H7 (cell line): ENCODE measurements around the gene FSTL4. TPM values are rescaled to one million over a fixed set of nuclear protein-coding genes. Genes with fewer than 3 reads are reported as not detected.

ENCODE experiments used
- DNase-seq: peaks from one replicate; pipeline ENCODE4 v3.0.0; 2012
- H3K27me3 ChIP-seq: 2 replicates; pipeline ENCODE4 v1.6.0; 2011; ENCODE audit warnings: mild to moderate bottlenecking, low read length; ENCODE audit not compliant: control insufficient read depth, insufficient read depth
- H3K36me3 ChIP-seq: replicated peaks from 2 replicates; pipeline ENCODE4 v1.5.1; 2011; ENCODE audit warnings: low read length; ENCODE audit not compliant: control insufficient read depth, insufficient read depth
- H3K4me3 ChIP-seq: 2 replicates; pipeline ENCODE4 v1.5.1; 2011; ENCODE audit warnings: low read depth, mild to moderate bottlenecking, control low read depth, low read length, moderate library complexity; ENCODE audit not compliant: insufficient read depth
- total RNA-seq: library from RNA; depleted of rRNA; stranded (reverse); fragments of >200 nt; shearing (Covaris generic); gene quantifications from 2 replicates; pipeline ENCODE4 v1.2.3, GENCODE V29; 2014

Gene FSTL4
- total RNA-seq, 1 experiment from 2014 or later, result 2.4 TPM

DNA sequence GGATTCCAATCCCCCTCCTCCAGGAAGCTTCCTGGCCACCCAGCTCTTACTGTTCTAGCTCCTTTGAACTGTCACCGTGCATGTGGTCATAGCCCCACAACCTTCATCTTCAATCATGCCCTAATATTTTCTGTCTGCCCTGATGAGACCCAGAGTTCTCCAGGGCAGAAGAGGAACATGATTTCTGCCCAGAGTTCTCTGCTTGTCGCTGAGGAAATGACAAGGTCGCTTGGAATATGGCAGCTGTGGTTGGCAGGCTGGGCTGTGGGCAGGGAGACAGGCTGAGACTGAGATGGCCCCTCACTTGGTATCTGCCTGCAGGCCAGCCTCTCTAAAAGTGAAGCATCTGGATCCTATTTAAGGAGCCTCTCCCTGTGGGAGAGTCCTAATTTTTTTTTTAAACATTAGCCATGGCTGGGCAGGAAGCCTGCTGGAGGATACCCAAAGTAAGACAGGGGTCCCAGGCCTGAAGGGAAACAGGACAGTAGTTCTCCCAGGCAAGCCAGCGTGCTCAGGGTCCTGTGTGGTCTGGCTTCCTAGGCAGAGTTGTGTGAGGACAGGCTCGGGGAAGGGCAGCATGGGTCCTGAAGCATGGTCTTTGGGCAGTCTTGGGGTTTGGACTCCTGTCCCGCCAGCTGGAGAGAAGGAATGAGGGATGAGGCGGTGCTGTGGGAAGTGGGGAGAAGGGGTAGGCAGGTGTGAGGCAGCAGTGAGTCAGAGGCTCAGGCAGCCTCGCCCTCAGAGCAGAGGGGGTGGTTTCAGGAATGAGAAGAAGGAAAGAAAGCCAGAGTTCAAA lies 242.1 kb downstream of the FSTL4 start:
- DNase-seq, result no peak
- H3K36me3 ChIP-seq, result no peaks in the 10 kb centered on the region

GRCh38 chr5:133368916-133369783 lies 243.2 kb downstream of the FSTL4 start:
- DNase-seq, result no peak
- H3K4me3 ChIP-seq, result no peak overlapping the region
- H3K27me3 ChIP-seq, result no peaks in the 10 kb centered on the region
- H3K36me3 ChIP-seq, result no peaks in the 10 kb centered on the region

More for the DNA sequence above, 242.1 kb downstream of the FSTL4 start:
- H3K27me3 ChIP-seq, result no peaks in the 10 kb centered on the region
- no peak overlapping the region for H3K4me3 ChIP-seq

- DNase-seq, result no peak
- H3K36me3 ChIP-seq, result no peaks in the 10 kb centered on the region
- H3K27me3 ChIP-seq, result no peaks in the 10 kb centered on the region
- no peak overlapping the region for H3K4me3 ChIP-seq
These were observed 244.4 kb downstream of the FSTL4 start for GRCh38 chr5:133367984-133368383.

- H3K36me3 ChIP-seq, result no peaks in the 10 kb centered on the region
- no peak for DNase-seq
- no peak overlapping the region for H3K4me3 ChIP-seq
- H3K27me3 ChIP-seq, result no peaks in the 10 kb centered on the region
These were observed 245.1 kb downstream of the FSTL4 start for GRCh38 chr5:133367071-133367786.

DNA sequence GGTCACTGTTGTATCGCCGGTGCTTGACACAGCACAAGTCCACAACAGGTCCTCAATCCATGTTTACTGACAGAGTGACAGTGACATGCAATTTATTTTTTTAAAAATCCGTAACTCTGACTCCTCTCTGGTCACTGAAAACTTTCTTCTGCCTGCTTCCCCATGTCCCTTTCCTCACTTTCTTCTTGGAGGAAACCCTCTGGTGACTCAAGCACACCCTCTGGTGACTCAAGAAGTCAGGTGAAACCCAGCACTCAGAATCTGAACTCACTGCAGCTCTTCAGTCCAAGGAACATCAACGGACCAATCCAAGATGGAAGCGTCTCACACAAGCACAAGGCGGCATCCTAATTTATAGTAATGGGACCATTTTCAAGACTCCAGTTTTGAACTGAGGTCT lies 245.9 kb downstream of the FSTL4 start:
- DNase-seq, result no peak
- H3K27me3 ChIP-seq, result no peaks in the 10 kb centered on the region
- no peaks in the 10 kb centered on the region for H3K36me3 ChIP-seq
- H3K4me3 ChIP-seq, result no peak overlapping the region

- Histone ChIP-seq H3K36me3 (no peaks in the 10 kb centered on the region), H3K4me3 (no peak overlapping the region), H3K27me3 (no peaks in the 10 kb centered on the region)
- DNase-seq, result no peak
These were observed 246.6 kb downstream of the FSTL4 start for GRCh38 chr5:133365738-133366137.

DNA sequence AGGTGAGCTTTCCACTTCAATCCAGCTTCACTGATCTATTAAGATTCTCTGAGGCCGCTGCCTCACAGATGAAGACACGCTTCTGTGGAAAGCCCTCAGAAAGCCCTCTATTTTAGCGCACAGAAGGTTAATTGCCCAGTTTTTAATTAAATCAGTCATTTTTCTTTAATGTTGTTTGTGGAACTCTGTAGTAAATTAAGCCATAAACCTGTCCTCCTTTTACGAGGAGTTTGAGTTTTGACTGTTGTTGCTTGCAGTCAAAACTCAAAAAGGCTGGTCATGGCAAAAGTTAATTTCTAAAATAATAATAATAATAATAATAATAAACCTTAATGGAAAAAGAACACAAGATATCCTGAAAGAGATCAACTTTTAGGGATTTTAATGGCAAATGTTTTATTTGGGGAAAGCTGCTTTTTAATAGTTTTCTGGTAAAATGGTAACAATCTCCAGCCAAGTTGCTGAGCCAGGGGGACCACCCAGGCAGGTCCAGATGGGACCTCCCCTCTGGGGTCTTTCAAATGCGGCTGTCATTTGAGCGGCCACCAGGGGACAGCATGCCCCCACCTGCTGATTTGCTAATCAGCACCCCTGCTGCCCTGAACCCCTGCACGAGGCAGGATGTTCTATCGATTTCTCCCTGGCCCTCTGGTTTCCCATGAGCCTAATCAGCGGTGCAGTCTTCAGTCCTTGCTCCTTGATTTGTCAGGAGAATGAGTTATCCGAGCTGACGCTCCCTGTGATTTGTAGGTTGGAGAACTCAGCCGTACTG lies 247.2 kb downstream of the FSTL4 start:
- Histone ChIP-seq H3K4me3 (no peak overlapping the region), H3K27me3 (no peaks in the 10 kb centered on the region), H3K36me3 (no peaks in the 10 kb centered on the region)
- peak; percentile 77 for DNase-seq

GRCh38 chr5:133363807-133364587 lies 248.3 kb downstream of the FSTL4 start:
- Histone ChIP-seq H3K4me3 (no peak overlapping the region), H3K27me3 (no peaks in the 10 kb centered on the region), H3K36me3 (no peaks in the 10 kb centered on the region)
- no peak for DNase-seq

GRCh38 chr5:133362438-133362837 lies 249.9 kb downstream of the FSTL4 start:
- no peak overlapping the region for H3K4me3 ChIP-seq
- no peak for DNase-seq

DNA sequence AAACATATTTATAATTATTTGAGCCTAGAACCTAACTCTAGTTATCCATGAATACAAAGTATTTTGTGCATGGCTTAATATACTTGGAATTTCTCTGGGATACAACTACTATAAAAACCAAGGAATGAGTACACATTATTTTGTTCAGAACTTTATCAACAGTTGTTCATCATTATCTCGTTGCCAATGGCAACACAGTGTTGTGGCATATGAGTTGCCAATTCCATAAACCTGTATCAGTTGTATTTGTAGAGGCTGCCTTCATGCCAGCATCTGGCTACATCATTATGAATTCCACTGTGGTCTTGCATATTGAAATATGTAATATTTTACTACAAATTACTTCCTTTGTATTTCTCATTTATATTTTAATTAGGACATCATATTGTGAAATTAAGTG lies 250.4 kb downstream of the FSTL4 start:
- H3K4me3 ChIP-seq, result no peak overlapping the region
- no peak for DNase-seq
- no peaks in the 10 kb centered on the region for H3K27me3 ChIP-seq
- H3K36me3 ChIP-seq, result no peaks in the 10 kb centered on the region

More at GRCh38 chr5:133362438-133362837, 249.9 kb downstream of the FSTL4 start:
- H3K27me3 ChIP-seq, result no peaks in the 10 kb centered on the region
- H3K36me3 ChIP-seq, result no peaks in the 10 kb centered on the region

GRCh38 chr5:133360693-133361472 lies 251.5 kb downstream of the FSTL4 start:
- no peak for DNase-seq
- H3K4me3 ChIP-seq, result no peak overlapping the region
- H3K27me3 ChIP-seq, result no peaks in the 10 kb centered on the region
- H3K36me3 ChIP-seq, result no peaks in the 10 kb centered on the region

DNA sequence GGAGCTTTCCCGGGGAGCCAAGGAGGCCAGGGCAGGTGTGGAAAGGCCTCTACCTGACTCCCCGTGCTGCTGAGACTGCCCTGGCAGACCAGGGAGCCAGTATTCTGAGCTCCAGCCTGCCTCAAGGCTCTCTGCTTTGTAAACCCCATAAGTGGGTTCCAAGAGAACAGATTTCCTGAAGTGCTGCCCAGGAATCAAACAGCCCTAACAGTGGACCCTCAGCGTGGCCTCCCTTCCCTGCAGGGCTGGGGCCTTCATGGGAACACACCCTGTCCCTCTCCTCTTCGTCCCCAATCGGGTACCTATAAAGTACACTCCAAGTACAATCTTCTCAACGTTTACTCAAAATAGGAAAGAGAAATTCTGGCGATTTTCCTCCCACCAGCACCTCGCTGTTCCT lies 252.5 kb downstream of the FSTL4 start:
- DNase-seq, result no peak
- Histone ChIP-seq H3K36me3 (no peaks in the 10 kb centered on the region), H3K4me3 (no peak overlapping the region), H3K27me3 (no peaks in the 10 kb centered on the region)

- no peaks in the 10 kb centered on the region for H3K27me3 ChIP-seq
- DNase-seq, result peak; percentile 31
- H3K4me3 ChIP-seq, result no peak overlapping the region
- H3K36me3 ChIP-seq, result no peaks in the 10 kb centered on the region
These were observed 254.1 kb downstream of the FSTL4 start for GRCh38 chr5:133358271-133358670.
